ENCODE results near the gene BAZ2B.
"Not testable (repeated sequence)": the region's sequence is repeated elsewhere in the genome, so short reads cannot be mapped to it uniquely, and the experiment has no call there.

The BAZ2B gene

DNA sequence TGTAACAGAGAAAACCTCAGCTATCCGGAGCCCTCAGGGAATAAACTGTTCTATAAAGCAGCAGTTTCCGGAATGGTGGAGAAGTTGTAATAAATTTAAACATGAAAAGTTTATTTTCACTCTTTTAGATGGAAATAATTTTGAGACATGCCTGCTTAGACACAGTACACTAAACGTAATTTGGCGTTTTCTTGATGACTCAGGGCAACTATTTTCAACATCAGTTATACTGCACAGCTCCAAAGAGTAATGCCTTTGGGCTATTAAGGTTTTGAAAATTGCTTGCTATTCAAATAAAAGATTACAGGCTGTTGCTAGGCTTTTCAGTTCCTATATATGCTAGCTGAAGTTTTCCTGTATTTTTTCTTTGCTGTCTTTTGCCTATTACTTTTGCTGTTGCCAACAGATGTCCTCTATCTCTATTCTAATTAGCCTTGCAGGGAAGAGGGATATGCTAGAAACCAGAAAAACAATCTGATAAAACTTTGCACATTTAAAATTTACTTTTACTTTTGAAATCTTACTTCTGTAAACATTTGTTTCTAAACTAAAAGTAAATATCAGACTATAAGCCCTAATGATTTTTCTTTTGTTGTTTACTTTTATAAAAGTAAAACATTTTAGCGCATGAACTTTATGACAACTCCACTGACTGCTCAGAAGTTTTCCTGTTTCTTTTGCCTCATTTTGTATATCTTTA lies 216.5 kb downstream of the BAZ2B start:
- peak; percentile 36 for DNase-seq

GRCh38 chr2:159396799-159397198 lies 219.5 kb downstream of the BAZ2B start:
- DNase-seq, result no peak

GRCh38 chr2:159382447-159383028 lies 233.8 kb downstream of the BAZ2B start:
- DNase-seq, result no peak

DNA sequence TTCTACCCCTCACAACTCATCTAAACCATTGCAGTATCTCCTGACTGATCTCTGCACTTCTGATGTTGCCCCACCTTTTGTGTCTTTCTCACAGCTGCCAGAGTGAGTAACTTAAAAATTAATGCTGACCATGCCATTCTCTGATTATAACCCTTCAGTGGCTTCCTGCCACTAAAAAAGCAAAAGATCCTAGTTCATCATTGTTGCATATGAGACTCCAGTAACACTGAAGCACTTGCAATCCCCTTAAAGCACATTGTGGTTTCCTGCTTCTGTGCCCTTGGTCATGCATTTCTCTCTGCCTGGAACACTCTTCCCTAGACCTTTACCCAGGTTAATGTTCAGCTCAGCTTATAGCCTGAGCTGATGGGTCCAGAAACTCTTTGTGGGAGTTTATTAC lies 234.8 kb downstream of the BAZ2B start:
- no peak for DNase-seq

- DNase-seq, result no peak
Measured at GRCh38 chr2:159380685-159381239, 235.6 kb downstream of the BAZ2B start.

DNA sequence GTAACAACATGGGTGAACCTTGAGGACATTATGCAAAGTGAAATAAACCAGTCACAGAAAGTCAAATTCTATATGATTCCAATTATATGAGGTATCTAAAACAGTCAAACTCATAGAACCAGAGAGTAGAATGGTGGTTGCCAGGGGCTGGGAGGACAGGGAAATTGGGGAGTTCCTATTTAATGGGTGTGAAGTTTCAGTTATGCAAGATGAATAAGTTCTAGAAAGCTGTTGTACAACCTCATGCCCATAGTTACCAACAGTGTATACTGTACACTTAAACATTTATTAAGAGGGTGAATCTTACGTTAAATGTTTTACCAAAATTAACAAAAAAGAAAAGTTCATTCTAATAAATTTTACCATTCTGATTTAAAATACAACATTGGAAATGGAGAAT lies 237.2 kb downstream of the BAZ2B start:
- DNase-seq, result no peak

- DNase-seq, result no peak
Measured at GRCh38 chr2:159375241-159375640, 241.1 kb downstream of the BAZ2B start.

GRCh38 chr2:159371506-159371905 lies 244.8 kb downstream of the BAZ2B start:
- DNase-seq, result no peak

- DNase-seq, result no peak
Measured at GRCh38 chr2:159366538-159366937, 249.8 kb downstream of the BAZ2B start.

- no peak for DNase-seq
Measured at GRCh38 chr2:159362816-159363251, 253.5 kb downstream of the BAZ2B start.

- DNase-seq, result no peak
Measured at GRCh38 chr2:159362094-159362493, 254.3 kb downstream of the BAZ2B start.

DNA sequence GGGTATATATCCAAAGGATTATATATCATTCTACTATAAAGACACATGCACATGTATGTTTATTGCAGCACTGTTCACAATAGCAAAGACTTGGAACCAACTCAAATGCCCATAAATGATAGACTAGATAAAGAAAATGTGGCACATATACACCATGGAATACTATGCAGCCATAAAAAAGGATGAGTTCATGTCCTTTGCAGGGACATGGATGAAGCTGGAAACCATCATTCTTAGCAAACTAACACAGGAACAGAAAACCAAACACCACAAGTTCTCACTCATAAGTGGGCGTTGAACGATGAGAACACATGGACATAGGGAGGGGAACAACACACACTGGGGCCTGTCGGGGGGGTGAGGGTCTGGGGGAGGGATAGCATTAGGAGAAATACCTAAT lies 254.7 kb downstream of the BAZ2B start:
- not testable (repeated sequence) for DNase-seq

DNA sequence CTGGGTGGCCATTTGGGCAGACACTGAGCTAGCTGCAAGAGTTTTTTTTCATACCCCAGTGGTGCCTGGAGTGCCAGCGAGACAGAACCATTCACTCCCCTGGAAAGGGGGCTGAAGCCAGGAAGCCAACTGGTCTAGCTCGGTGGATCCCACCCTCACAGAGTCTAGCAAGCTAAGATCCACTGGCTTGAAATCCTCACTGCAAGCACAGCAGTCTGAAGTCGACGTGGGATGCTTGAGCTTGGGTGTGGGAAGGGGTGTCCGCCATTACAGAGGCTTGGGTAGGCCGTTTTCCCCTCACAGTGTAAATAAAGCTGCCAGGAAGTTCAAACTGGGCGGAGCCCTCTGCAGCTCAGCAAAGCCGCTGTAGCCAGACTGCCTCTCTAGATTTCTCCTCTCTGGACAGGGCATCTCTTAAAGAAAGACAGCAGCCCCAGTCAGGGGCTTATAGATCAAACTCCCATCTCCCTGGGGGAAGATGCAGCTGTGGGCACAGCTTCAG lies 260.2 kb downstream of the BAZ2B start:
- no peak for DNase-seq

DNA sequence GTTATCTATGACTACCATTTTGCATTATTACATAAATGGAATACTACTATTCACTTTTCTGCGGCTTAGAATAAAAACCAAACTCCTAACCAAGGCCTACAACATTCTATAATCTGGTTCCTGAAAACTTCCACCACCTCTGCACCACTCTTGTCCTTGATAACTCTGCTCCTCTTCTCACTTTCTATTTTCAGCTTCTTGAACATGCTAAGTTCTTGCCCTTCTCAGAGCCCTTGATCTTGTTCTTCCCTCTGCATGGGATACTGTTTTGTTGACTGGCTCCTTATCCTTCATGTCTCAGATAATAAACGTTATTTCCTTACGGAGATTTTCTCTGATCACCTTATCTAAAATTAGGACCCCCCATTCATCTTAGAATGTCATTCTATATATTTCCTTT lies 264.4 kb downstream of the BAZ2B start:
- DNase-seq, result no peak

GRCh38 chr2:159349674-159350299 lies 266.6 kb downstream of the BAZ2B start:
- DNase-seq, result no peak

- peak; percentile 48 for DNase-seq
Measured at GRCh38 chr2:159326569-159327255, 289.6 kb downstream of the BAZ2B start.

- DNase-seq, result no peak
Measured at GRCh38 chr2:159322419-159322818, 293.9 kb downstream of the BAZ2B start.

- no peak for DNase-seq
Measured at GRCh38 chr2:159317392-159318088, 298.8 kb downstream of the BAZ2B start.

GRCh38 chr2:159307942-159308341 lies 308.4 kb downstream of the BAZ2B start:
- DNase-seq, result no peak

DNA sequence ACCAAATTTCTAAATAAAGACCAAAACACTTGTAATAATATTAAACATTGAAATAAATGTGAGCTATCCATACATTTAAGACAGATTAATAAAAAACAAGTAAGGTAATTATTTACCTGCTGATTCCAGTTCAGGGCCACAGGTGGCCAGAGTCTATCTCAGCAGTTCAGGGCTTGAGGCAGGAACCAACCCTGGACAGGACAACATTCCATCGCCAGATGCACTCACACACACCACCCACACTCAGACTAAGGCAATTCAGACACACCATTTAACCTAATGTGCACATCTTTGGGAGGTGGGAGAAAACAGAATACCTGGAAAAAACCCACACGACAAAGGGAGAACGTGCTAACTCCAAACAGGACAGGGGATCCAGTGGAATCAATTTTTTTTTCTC lies 315.8 kb downstream of the BAZ2B start:
- no peak for DNase-seq

DNA sequence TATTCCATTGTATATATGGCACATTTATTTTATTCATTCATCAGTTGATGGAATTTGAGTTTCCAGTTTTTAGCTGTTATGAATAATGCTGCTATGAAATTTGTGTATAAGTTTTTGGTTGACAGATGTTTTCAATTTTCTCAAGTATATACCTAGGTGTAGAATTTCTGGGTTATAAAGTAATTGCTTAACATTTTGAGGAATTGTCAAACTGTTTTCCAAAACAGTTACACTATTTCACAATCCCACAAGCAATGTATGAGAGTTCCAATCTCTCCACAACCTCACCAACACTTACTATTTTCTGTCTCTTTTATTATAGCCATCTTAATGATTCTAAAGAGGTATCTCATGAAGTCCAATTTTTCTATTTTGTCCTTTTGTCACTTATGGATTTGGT lies 317.4 kb downstream of the BAZ2B start:
- no peak for DNase-seq

DNA sequence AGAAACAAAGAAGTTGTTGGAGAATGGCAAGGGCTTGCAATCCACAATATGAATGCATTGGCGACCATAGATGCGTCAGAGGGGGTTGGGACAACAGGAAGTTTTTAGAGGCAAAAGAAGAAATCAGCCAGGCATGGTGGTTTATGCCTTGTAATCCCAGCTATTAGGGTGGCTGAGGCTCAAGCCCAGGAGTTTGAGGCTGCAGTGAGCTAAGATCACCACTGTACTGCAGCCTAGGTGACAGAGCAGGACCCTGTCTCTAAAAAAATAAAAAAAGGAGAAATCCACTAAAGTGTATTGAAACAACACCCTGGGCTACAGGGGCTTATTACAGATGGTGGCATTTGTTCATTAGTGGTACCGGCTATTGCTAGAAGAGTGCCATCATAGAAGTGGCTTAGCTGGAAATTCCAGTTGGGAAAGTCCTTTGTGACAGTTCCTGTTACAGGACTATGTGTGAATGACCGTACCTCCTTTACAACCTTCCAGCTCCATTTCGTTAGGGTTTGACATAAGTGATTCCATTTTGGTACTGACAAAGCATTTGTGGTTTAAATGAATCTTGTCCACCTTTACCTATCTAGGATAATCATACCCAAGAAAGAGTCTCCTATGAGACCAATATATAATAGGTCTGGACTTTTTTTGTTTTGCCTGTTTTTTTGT lies 319.2 kb downstream of the BAZ2B start:
- no peak for DNase-seq
